ENCODE data around the gene CDT1.
"Not testable (repeated sequence)": the region's sequence is repeated elsewhere in the genome, so short reads cannot be mapped to it uniquely, and the experiment has no call there.

CDT1 gene

GRCh38 chr16:88820385-88821025 lies 16.9 kb downstream of the CDT1 start:
- no peak for DNase-seq

GRCh38 chr16:88821168-88821850 lies 17.7 kb downstream of the CDT1 start:
- DNase-seq = no peak

GRCh38 chr16:88822281-88823040 lies 18.9 kb downstream of the CDT1 start:
- DNase-seq = no peak

- not testable (repeated sequence) for DNase-seq
Observed at GRCh38 chr16:88823646-88824045, 20.1 kb downstream of the CDT1 start.

GRCh38 chr16:88824256-88825077 lies 20.9 kb downstream of the CDT1 start:
- DNase-seq = no peak

- no peak for DNase-seq
Observed at GRCh38 chr16:88825146-88825545, 21.6 kb downstream of the CDT1 start.

- no peak for DNase-seq
Observed at GRCh38 chr16:88826070-88826840, 22.7 kb downstream of the CDT1 start.

GRCh38 chr16:88827727-88828126 lies 24.1 kb downstream of the CDT1 start:
- DNase-seq = no peak

- DNase-seq = no peak
Observed at GRCh38 chr16:88828711-88829110, 25.1 kb downstream of the CDT1 start.

GRCh38 chr16:88830258-88830657 lies 26.7 kb downstream of the CDT1 start:
- DNase-seq = no peak

- no peak for DNase-seq
Observed at GRCh38 chr16:88830783-88831182, 27.2 kb downstream of the CDT1 start.

- no peak for DNase-seq
Observed at GRCh38 chr16:88831838-88832237, 28.2 kb downstream of the CDT1 start.

- DNase-seq = no peak
Observed at GRCh38 chr16:88833086-88833485, 29.5 kb downstream of the CDT1 start.

- DNase-seq = no peak
Observed at GRCh38 chr16:88834670-88835069, 31.1 kb downstream of the CDT1 start.

- no peak for DNase-seq
Observed at GRCh38 chr16:88835383-88835782, 31.8 kb downstream of the CDT1 start.

GRCh38 chr16:88835818-88836217 lies 32.2 kb downstream of the CDT1 start:
- DNase-seq = no peak

GRCh38 chr16:88836791-88837190 lies 33.2 kb downstream of the CDT1 start:
- DNase-seq = no peak

GRCh38 chr16:88837806-88838205 lies 34.2 kb downstream of the CDT1 start:
- no peak for DNase-seq

- DNase-seq = no peak
Observed at GRCh38 chr16:88838566-88838965, 35.0 kb downstream of the CDT1 start.

GRCh38 chr16:88839026-88839529 lies 35.5 kb downstream of the CDT1 start:
- DNase-seq = no peak

GRCh38 chr16:88839745-88840599 lies 36.4 kb downstream of the CDT1 start:
- no peak for DNase-seq
